Fibroblast of villous mesenchyme (primary cell): Measurements from ENCODE around the gene GPRC5A. TPM values are rescaled to one million over a fixed set of nuclear protein-coding genes. Genes with fewer than 3 reads are reported as not detected.
A peak's percentile ranks its signal among the peaks of the same experiment; 100 is the strongest.

Source experiments
- DNase-seq: peaks from one replicate; pipeline ENCODE4 v3.0.0-alpha.2; 2010; ENCODE audit warnings: low read depth
- H3K4me3 ChIP-seq: 2 replicates; pipeline ENCODE4 v1.5.1; 2011; ENCODE audit warnings: low read depth, mild to moderate bottlenecking, low read length
- total RNA-seq: library from RNA; depleted of rRNA; stranded (reverse); fragments of >200 nt; gene quantifications from 2 replicates; pipeline ENCODE4 v1.2.3, GENCODE V29; 2012
- TF ChIP-seq, protein P1 (sequence below): IDR thresholded peaks from 2 replicates; pipeline ENCODE4 v1.5.1; 2012; ENCODE audit warnings: low read depth, mild to moderate bottlenecking, low read length; ENCODE audit not compliant: insufficient read depth

Gene GPRC5A
- total RNA-seq, 1 donor = 127 TPM

DNA sequence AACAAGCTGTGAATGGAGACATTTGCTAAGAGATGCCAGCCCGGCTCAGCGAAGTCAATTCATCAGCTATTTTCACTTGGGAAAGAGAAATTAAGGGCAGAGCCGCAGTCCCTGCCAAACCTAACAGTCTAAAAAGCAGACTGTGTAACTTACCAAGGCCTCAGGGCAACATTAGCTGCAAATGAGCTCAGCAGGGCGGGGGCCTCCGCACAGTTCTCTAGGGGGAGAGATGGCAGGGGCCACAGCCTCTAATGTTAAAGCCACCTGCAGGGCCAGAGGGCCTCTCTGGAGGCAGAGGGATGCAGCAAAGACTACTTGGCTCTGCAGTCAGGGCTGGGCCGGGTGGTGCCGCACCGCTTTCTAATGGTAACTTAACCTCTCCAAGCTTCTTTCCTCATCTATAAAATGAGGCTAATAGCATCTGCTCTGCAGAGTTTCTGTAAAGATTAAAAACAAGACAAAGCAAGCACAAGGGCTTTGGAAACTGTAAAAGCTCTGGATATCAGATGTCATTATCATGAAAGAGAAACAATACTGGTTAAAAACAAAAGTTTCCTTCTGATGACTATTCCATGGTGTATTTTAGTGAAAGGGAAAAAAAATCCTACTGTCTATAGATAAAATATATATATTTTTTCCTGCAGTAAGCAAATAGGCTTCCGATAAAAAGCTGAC is 13.4 kb upstream of the GPRC5A start:
- TF ChIP-seq, protein P1, sequence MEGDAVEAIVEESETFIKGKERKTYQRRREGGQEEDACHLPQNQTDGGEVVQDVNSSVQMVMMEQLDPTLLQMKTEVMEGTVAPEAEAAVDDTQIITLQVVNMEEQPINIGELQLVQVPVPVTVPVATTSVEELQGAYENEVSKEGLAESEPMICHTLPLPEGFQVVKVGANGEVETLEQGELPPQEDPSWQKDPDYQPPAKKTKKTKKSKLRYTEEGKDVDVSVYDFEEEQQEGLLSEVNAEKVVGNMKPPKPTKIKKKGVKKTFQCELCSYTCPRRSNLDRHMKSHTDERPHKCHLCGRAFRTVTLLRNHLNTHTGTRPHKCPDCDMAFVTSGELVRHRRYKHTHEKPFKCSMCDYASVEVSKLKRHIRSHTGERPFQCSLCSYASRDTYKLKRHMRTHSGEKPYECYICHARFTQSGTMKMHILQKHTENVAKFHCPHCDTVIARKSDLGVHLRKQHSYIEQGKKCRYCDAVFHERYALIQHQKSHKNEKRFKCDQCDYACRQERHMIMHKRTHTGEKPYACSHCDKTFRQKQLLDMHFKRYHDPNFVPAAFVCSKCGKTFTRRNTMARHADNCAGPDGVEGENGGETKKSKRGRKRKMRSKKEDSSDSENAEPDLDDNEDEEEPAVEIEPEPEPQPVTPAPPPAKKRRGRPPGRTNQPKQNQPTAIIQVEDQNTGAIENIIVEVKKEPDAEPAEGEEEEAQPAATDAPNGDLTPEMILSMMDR = no peak
- no peak for DNase-seq
- H3K4me3 ChIP-seq = no peak overlapping the region

GRCh38 chr12:12880537-12880936 is 10.8 kb upstream of the GPRC5A start:
- TF ChIP-seq, protein P1 = no peak
- no peak for DNase-seq
- no peak overlapping the region for H3K4me3 ChIP-seq

- DNase-seq = peak; percentile 41
- no peak overlapping the region for H3K4me3 ChIP-seq
- TF ChIP-seq, protein P1 = no peak
Measured at GRCh38 chr12:12881151-12881909, 10.0 kb upstream of the GPRC5A start.

GRCh38 chr12:12882288-12882687 is 9.1 kb upstream of the GPRC5A start:
- H3K4me3 ChIP-seq = no peak overlapping the region
- TF ChIP-seq, protein P1 = no peak
- no peak for DNase-seq

GRCh38 chr12:12883369-12884001 is 7.9 kb upstream of the GPRC5A start:
- DNase-seq = peak; percentile 91
- H3K4me3 ChIP-seq = no peak overlapping the region
- TF ChIP-seq, protein P1 = no peak

GRCh38 chr12:12885096-12885792 is 6.1 kb upstream of the GPRC5A start:
- H3K4me3 ChIP-seq = no peak overlapping the region
- TF ChIP-seq, protein P1 = no peak
- no peak for DNase-seq
